WTC11 (cell line): Measurements from ENCODE around the gene TMEM131L. TPM values are rescaled to one million over a fixed set of nuclear protein-coding genes. Genes with fewer than 3 reads are reported as not detected.

ENCODE experiments used
- ATAC-seq: fragments of 200-7000 bp; cut with Tn5 transposase; 2 replicates; pipeline ENCODE4 v1.10.0; 2021; ENCODE audit warnings: mild to moderate bottlenecking, moderate library complexity
- CTCF ChIA-PET: fragments of 300-600 bp; sonication (Branson Sonifier 250); formaldehyde crosslinking; loops from one replicate; lab custom pipeline; 2021; ENCODE audit warnings: antibody characterized with exemption; lab: Charles Lee
- POLR2A ChIA-PET: fragments of 350-600 bp; sonication (Branson Sonifier 250); formaldehyde crosslinking; loops from one replicate; lab custom pipeline; 2021; ENCODE audit warnings: antibody characterized with exemption; lab: Charles Lee
- DNase-seq: peaks from one replicate; pipeline ENCODE4 v3.0.0; 2021; ENCODE audit warnings: low spot score
- H3K27ac Mint-ChIP-seq: 2 replicates; pipeline ENCODE4 v1.8.0; 2021; ENCODE audit warnings: mixed read lengths
- H3K27me3 Mint-ChIP-seq: 2 replicates; pipeline ENCODE4 v1.8.0; 2021; ENCODE audit warnings: low read depth, mild to moderate bottlenecking, moderate library complexity, mixed read lengths
- H3K36me3 Mint-ChIP-seq: 2 replicates; pipeline ENCODE4 v1.8.0; 2021; ENCODE audit warnings: mixed read lengths
- H3K4me1 Mint-ChIP-seq: 2 replicates; pipeline ENCODE4 v1.8.0; 2022; ENCODE audit warnings: mixed read lengths
- H3K4me3 Mint-ChIP-seq: 2 replicates; pipeline ENCODE4 v1.8.0; 2021; ENCODE audit warnings: mild to moderate bottlenecking, moderate library complexity, mixed read lengths
- H3K9me3 Mint-ChIP-seq: 2 replicates; pipeline ENCODE4 v1.8.0; 2021; ENCODE audit warnings: mixed read lengths
- CREB1 ChIP-seq: sonication (generic); formaldehyde crosslinking; IDR thresholded peaks from 2 replicates; pipeline ENCODE4 v1.8.0; 2023; ENCODE audit warnings: mild to moderate bottlenecking, missing genetic modification reagents
- ELF4 ChIP-seq: sonication (generic); formaldehyde crosslinking; IDR thresholded peaks from 2 replicates; pipeline ENCODE4 v1.8.1; 2022; ENCODE audit warnings: low read depth, mild to moderate bottlenecking, moderate library complexity, missing genetic modification reagents
- ESRRA ChIP-seq: sonication (generic); formaldehyde crosslinking; IDR thresholded peaks from 2 replicates; pipeline ENCODE4 v1.8.1; 2022; ENCODE audit warnings: mild to moderate bottlenecking, missing genetic modification reagents, borderline replicate concordance
- GABPB1 ChIP-seq: sonication (generic); formaldehyde crosslinking; IDR thresholded peaks from 2 replicates; pipeline ENCODE4 v1.8.1; 2023; ENCODE audit warnings: mild to moderate bottlenecking, missing genetic modification reagents
- MYBL2 ChIP-seq: sonication (generic); formaldehyde crosslinking; IDR thresholded peaks from 2 replicates; pipeline ENCODE4 v1.8.1; 2023; ENCODE audit warnings: mild to moderate bottlenecking, moderate library complexity, missing genetic modification reagents
- NFATC4 ChIP-seq: fragments of 250-450 bp; sonication (Bioruptor Pico); IDR thresholded peaks from 2 replicates; pipeline ENCODE4 v1.9.0; 2021; ENCODE audit warnings: mild to moderate bottlenecking
- NR2C2 ChIP-seq: sonication (generic); formaldehyde crosslinking; IDR thresholded peaks from 2 replicates; pipeline ENCODE4 v1.8.0; 2022; ENCODE audit warnings: mild to moderate bottlenecking, missing genetic modification reagents
- NR3C1 ChIP-seq: sonication (generic); formaldehyde crosslinking; conservative IDR thresholded peaks from 2 replicates; pipeline ENCODE4 v1.8.1; 2023; ENCODE audit warnings: low read depth, mild to moderate bottlenecking, missing genetic modification reagents
- OVOL2 ChIP-seq: fragments of 250-450 bp; sonication (Bioruptor Pico); IDR thresholded peaks from 2 replicates; pipeline ENCODE4 v1.9.0; 2021; ENCODE audit warnings: mild to moderate bottlenecking, borderline replicate concordance
- RELA ChIP-seq: sonication (generic); formaldehyde crosslinking; IDR thresholded peaks from 2 replicates; pipeline ENCODE4 v1.8.1; 2022; ENCODE audit warnings: missing genetic modification reagents, mild to moderate bottlenecking, borderline replicate concordance
- RORB ChIP-seq: fragments of 250-450 bp; sonication (Bioruptor Pico); IDR thresholded peaks from 2 replicates; pipeline ENCODE4 v1.9.0; 2021; ENCODE audit warnings: mild to moderate bottlenecking
- SMAD4 ChIP-seq: sonication (generic); formaldehyde crosslinking; IDR thresholded peaks from 2 replicates; pipeline ENCODE4 v1.8.0; 2022; ENCODE audit warnings: mild to moderate bottlenecking, missing genetic modification reagents
- TCF7 ChIP-seq: sonication (generic); formaldehyde crosslinking; IDR thresholded peaks from 2 replicates; pipeline ENCODE4 v1.8.0; 2022; ENCODE audit warnings: mild to moderate bottlenecking, low read depth, missing genetic modification reagents, moderate library complexity
- TP53 ChIP-seq: sonication (generic); formaldehyde crosslinking; IDR thresholded peaks from 2 replicates; pipeline ENCODE4 v1.8.1; 2023; ENCODE audit warnings: mild to moderate bottlenecking, missing genetic modification reagents
- ZNF138 ChIP-seq: sonication (generic); formaldehyde crosslinking; conservative IDR thresholded peaks from 2 replicates; pipeline ENCODE4 v1.8.1; 2022; ENCODE audit warnings: mild to moderate bottlenecking, moderate library complexity, missing genetic modification reagents
- ZNF219 ChIP-seq: sonication (generic); formaldehyde crosslinking; IDR thresholded peaks from 2 replicates; pipeline ENCODE4 v1.8.0; 2023; ENCODE audit warnings: missing genetic modification reagents, mild to moderate bottlenecking, borderline replicate concordance
- total RNA-seq: library from RNA; stranded (reverse); gene quantifications from 3 replicates; pipeline ENCODE4 v1.2.3, GENCODE V29; 2021
- TF ChIP-seq, protein P1 (sequence below): fragments of 200-600 bp; IDR thresholded peaks from 2 replicates; pipeline ENCODE4 v1.8.0; 2022; ENCODE audit warnings: antibody characterized with exemption
- TF ChIP-seq, protein P2 (sequence below): sonication (generic); formaldehyde crosslinking; IDR thresholded peaks from 2 replicates; pipeline ENCODE4 v1.8.1; 2023; ENCODE audit warnings: mild to moderate bottlenecking, missing genetic modification reagents, moderate library complexity
- TF ChIP-seq, protein P3 (sequence below): sonication (generic); formaldehyde crosslinking; conservative IDR thresholded peaks from 2 replicates; pipeline ENCODE4 v1.8.1; 2023; ENCODE audit warnings: mild to moderate bottlenecking, low read depth, missing genetic modification reagents, moderate library complexity
- TF ChIP-seq, protein P4 (sequence below): sonication (generic); formaldehyde crosslinking; IDR thresholded peaks from 2 replicates; pipeline ENCODE4 v1.8.1; 2023; ENCODE audit warnings: mild to moderate bottlenecking, missing genetic modification reagents
- TF ChIP-seq, protein P5 (sequence below): fragments of 250-450 bp; sonication (Bioruptor Pico); IDR thresholded peaks from 2 replicates; pipeline ENCODE4 v1.9.0; 2021; ENCODE audit warnings: moderate library complexity, mild to moderate bottlenecking, inconsistent platforms, borderline replicate concordance
- TF ChIP-seq, protein P6 (sequence below): sonication (generic); formaldehyde crosslinking; IDR thresholded peaks from 2 replicates; pipeline ENCODE4 v1.8.1; 2022; ENCODE audit warnings: low read depth, missing genetic modification reagents, borderline replicate concordance
- TF ChIP-seq, protein P7 (sequence below): sonication (generic); formaldehyde crosslinking; IDR thresholded peaks from 2 replicates; pipeline ENCODE4 v1.8.1; 2022; ENCODE audit warnings: low read depth, mild to moderate bottlenecking, moderate library complexity, missing genetic modification reagents, borderline replicate concordance

The TMEM131L gene
- total RNA-seq, 1 experiment from 2014 or later: 26.7 TPM

DNA sequence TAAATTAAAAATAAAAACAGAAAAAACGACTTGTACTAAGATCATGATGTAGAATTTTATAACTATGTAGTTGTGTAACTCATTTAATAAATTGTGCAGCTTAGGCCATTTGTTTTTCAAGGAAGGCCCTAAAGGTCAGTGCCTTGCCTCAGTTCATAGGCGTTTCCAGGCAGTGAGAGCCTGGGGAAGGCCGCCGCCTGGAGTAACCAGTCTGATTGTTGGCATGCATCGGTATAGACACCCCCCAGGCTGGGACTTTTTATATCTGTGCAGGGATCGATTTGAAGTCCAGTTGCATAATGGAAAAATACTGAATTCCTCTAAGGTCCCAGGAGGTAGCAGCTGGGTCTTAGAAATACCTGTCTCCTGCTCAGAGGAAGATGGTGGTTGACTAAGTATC is 77.2 kb downstream of the TMEM131L start (continued):
- TF ChIP-seq ELF4 (CRISPR knock-in tag) (no peak), OVOL2 (CRISPR knock-in tag) (no peak), MYBL2 (CRISPR knock-in tag) (no peak)
- TF ChIP-seq, protein P1, sequence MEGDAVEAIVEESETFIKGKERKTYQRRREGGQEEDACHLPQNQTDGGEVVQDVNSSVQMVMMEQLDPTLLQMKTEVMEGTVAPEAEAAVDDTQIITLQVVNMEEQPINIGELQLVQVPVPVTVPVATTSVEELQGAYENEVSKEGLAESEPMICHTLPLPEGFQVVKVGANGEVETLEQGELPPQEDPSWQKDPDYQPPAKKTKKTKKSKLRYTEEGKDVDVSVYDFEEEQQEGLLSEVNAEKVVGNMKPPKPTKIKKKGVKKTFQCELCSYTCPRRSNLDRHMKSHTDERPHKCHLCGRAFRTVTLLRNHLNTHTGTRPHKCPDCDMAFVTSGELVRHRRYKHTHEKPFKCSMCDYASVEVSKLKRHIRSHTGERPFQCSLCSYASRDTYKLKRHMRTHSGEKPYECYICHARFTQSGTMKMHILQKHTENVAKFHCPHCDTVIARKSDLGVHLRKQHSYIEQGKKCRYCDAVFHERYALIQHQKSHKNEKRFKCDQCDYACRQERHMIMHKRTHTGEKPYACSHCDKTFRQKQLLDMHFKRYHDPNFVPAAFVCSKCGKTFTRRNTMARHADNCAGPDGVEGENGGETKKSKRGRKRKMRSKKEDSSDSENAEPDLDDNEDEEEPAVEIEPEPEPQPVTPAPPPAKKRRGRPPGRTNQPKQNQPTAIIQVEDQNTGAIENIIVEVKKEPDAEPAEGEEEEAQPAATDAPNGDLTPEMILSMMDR: no peak

DNA sequence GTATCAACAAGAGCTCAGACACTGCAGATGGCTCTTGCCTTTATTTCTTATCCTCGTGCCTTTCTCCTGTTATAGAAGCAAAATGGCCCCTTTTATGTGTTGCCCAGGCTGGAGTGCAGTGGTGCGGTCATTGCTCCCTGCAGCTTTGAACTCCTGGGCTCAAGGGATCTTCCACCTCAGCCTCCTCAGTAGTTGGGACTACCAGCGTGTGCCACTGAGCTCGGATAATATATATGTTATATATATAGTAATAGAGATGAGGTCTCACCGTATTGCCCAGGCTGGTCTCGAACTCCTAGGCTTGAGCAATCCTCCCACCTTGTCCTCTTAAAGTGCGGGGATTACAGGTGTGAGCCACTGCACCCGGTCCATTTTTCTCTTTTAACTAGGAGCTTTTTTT is 79.7 kb downstream of the TMEM131L start:
- H3K4me1 Mint-ChIP-seq: peaks cover 33% of the 10 kb centered on the region
- CTCF ChIA-PET: interaction anchor here (0.6 to 1.0 kb wide), 2 partner anchors 80 to 89 kb away, joined by 3 read pairs; no protein-coding TSS in a partner anchor
- ATAC-seq: no peak
- H3K27me3 Mint-ChIP-seq: no peaks in the 10 kb centered on the region
- 0 out of 2 replicates have a peak, but pooled peaks cover 4% of the 10 kb centered on the region for H3K36me3 Mint-ChIP-seq
- TF ChIP-seq ZNF138 (CRISPR knock-in tag) (no peak), RORB (CRISPR knock-in tag) (no peak), NR2C2 (CRISPR knock-in tag) (no peak), NR3C1 (no peak), ESRRA (CRISPR knock-in tag) (no peak), GABPB1 (CRISPR knock-in tag) (no peak)
- TF ChIP-seq, protein P2, sequence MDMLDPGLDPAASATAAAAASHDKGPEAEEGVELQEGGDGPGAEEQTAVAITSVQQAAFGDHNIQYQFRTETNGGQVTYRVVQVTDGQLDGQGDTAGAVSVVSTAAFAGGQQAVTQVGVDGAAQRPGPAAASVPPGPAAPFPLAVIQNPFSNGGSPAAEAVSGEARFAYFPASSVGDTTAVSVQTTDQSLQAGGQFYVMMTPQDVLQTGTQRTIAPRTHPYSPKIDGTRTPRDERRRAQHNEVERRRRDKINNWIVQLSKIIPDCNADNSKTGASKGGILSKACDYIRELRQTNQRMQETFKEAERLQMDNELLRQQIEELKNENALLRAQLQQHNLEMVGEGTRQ (CRISPR knock-in tag): no peak
- H3K27ac Mint-ChIP-seq: no peak overlapping the region
- no peak overlapping the region for H3K4me3 Mint-ChIP-seq
- no peaks in the 10 kb centered on the region for H3K9me3 Mint-ChIP-seq
- POLR2A ChIA-PET: no interaction called here
- DNase-seq: no peak

DNA sequence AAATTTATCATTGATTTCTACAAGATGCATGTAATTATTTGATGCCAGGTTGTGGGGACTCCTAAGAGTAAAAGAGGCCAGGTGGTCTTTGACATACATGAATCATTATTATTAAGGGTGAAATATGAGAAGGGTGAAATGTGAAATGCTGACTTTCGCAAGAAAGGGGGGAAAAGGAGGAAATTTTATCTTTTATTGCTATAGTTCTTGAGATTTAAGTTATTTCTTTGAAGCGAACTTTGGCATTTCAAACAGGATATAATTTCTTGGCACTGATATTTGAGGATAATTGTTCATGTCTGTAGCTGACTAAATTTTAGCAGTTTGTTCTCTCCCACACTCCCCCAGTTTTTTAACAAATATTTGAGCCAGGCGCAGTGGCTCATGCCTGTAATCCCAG is 80.1 kb downstream of the TMEM131L start:
- H3K27me3 Mint-ChIP-seq: no peaks in the 10 kb centered on the region
- ATAC-seq: no peak
- TF ChIP-seq NFATC4 (no peak), TCF7 (CRISPR knock-in tag) (no peak), SMAD4 (CRISPR knock-in tag) (no peak), ELF4 (CRISPR knock-in tag) (no peak), ZNF219 (CRISPR knock-in tag) (no peak), RELA (CRISPR knock-in tag) (no peak), CREB1 (CRISPR knock-in tag) (no peak), TP53 (CRISPR knock-in tag) (no peak)
- TF ChIP-seq, protein P3, sequence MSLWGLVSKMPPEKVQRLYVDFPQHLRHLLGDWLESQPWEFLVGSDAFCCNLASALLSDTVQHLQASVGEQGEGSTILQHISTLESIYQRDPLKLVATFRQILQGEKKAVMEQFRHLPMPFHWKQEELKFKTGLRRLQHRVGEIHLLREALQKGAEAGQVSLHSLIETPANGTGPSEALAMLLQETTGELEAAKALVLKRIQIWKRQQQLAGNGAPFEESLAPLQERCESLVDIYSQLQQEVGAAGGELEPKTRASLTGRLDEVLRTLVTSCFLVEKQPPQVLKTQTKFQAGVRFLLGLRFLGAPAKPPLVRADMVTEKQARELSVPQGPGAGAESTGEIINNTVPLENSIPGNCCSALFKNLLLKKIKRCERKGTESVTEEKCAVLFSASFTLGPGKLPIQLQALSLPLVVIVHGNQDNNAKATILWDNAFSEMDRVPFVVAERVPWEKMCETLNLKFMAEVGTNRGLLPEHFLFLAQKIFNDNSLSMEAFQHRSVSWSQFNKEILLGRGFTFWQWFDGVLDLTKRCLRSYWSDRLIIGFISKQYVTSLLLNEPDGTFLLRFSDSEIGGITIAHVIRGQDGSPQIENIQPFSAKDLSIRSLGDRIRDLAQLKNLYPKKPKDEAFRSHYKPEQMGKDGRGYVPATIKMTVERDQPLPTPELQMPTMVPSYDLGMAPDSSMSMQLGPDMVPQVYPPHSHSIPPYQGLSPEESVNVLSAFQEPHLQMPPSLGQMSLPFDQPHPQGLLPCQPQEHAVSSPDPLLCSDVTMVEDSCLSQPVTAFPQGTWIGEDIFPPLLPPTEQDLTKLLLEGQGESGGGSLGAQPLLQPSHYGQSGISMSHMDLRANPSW (CRISPR knock-in tag): no peak
- TF ChIP-seq, protein P4, sequence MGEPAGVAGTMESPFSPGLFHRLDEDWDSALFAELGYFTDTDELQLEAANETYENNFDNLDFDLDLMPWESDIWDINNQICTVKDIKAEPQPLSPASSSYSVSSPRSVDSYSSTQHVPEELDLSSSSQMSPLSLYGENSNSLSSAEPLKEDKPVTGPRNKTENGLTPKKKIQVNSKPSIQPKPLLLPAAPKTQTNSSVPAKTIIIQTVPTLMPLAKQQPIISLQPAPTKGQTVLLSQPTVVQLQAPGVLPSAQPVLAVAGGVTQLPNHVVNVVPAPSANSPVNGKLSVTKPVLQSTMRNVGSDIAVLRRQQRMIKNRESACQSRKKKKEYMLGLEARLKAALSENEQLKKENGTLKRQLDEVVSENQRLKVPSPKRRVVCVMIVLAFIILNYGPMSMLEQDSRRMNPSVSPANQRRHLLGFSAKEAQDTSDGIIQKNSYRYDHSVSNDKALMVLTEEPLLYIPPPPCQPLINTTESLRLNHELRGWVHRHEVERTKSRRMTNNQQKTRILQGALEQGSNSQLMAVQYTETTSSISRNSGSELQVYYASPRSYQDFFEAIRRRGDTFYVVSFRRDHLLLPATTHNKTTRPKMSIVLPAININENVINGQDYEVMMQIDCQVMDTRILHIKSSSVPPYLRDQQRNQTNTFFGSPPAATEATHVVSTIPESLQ (CRISPR knock-in tag): no peak
- TF ChIP-seq, protein P5, sequence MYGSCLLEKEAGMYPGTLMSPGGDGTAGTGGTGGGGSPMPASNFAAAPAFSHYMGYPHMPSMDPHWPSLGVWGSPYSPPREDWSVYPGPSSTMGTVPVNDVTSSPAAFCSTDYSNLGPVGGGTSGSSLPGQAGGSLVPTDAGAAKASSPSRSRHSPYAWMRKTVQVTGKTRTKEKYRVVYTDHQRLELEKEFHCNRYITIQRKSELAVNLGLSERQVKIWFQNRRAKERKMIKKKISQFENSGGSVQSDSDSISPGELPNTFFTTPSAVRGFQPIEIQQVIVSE (CRISPR knock-in tag): no peak
- TF ChIP-seq, protein P6, sequence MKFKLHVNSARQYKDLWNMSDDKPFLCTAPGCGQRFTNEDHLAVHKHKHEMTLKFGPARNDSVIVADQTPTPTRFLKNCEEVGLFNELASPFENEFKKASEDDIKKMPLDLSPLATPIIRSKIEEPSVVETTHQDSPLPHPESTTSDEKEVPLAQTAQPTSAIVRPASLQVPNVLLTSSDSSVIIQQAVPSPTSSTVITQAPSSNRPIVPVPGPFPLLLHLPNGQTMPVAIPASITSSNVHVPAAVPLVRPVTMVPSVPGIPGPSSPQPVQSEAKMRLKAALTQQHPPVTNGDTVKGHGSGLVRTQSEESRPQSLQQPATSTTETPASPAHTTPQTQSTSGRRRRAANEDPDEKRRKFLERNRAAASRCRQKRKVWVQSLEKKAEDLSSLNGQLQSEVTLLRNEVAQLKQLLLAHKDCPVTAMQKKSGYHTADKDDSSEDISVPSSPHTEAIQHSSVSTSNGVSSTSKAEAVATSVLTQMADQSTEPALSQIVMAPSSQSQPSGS (CRISPR knock-in tag): no peak
- TF ChIP-seq, protein P7, sequence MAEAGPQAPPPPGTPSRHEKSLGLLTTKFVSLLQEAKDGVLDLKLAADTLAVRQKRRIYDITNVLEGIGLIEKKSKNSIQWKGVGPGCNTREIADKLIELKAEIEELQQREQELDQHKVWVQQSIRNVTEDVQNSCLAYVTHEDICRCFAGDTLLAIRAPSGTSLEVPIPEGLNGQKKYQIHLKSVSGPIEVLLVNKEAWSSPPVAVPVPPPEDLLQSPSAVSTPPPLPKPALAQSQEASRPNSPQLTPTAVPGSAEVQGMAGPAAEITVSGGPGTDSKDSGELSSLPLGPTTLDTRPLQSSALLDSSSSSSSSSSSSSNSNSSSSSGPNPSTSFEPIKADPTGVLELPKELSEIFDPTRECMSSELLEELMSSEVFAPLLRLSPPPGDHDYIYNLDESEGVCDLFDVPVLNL (CRISPR knock-in tag): no peak

More for the DNA sequence above, 80.1 kb downstream of the TMEM131L start:
- Mint-ChIP-seq H3K27ac (no peak overlapping the region), H3K36me3 (0 out of 2 replicates have a peak, but pooled peaks cover 5% of the 10 kb centered on the region), H3K4me1 (peaks cover 33% of the 10 kb centered on the region), H3K9me3 (no peaks in the 10 kb centered on the region), H3K4me3 (no peak overlapping the region)
- ChIA-PET POLR2A (no interaction called here), CTCF (interaction anchor here (0.6 to 1.0 kb wide), 2 partner anchors 81 to 88 kb away, joined by 3 read pairs; no protein-coding TSS in a partner anchor)
- no peak for DNase-seq
